ENCODE results near the gene MTHFD2. TPM values are rescaled to one million over a fixed set of nuclear protein-coding genes. Genes with fewer than 3 reads are reported as not detected.

Gene MTHFD2
- polyA plus RNA-seq, 1 of the 3 experiments (the other 2 are of a cell fraction), result 68.6 TPM

GRCh38 chr2:74222300-74222650 is 23.9 kb downstream of the MTHFD2 start:
- Histone ChIP-seq H2AFZ (ENCODE audit: low read depth) (no peak overlapping the region), H3K9me3 (no peaks in the 10 kb centered on the region), H3F3A (replicated peaks; ENCODE audit: insufficient read depth) (peaks cover 8% of the 10 kb centered on the region), H3K27ac (ENCODE audit: low read depth in 2 of 2, low read length in 1 of 2) (no peak overlapping the region), H3K9me2 (no peaks in the 10 kb centered on the region), H3K36me3 (replicated peaks in 1 of 2; ENCODE audit: control insufficient read depth in 1 of 2, insufficient read depth in 2 of 2, low read length in 1 of 2) (peaks cover 6 to 10% of the 10 kb centered on the region in 2 experiments), H3K9ac (no peak overlapping the region), H3K79me2 (ENCODE audit: insufficient read depth) (no peaks in the 10 kb centered on the region), H3K4me2 (no peak overlapping the region), H4K20me1 (ENCODE audit: insufficient read depth) (no peaks in the 10 kb centered on the region), H3K4me3 (ENCODE audit: low read depth in 2 of 2, low read length in 1 of 2) (no peak overlapping the region), H3K27me3 (ENCODE audit: insufficient read depth) (no peaks in the 10 kb centered on the region), H3K4me1 (ENCODE audit: control insufficient read depth in 1 of 2, insufficient read depth in 2 of 2, low read depth in 1 of 2, low read length in 1 of 2) (no peaks in the 10 kb centered on the region; a peak in 1 of 4 replicates)
- no peak for DNase-seq
- ChIA-PET POLR2A (no interaction called here), CTCF (interaction anchor here (1.0 to 1.1 kb wide), 2 partner anchors 27 to 74 kb away, joined by 3 read pairs; partner anchors contain the start of gene BOLA3)
- 93% methylated on average over 6 of the region's 6 CpGs for WGBS (ENCODE audit: low lambda C conversion rate)
- no peak for TF ChIP-seq YY1 (IDR thresholded peaks at IDR 0.05; ENCODE audit: low read depth)
- TF ChIP-seq, protein P1, sequence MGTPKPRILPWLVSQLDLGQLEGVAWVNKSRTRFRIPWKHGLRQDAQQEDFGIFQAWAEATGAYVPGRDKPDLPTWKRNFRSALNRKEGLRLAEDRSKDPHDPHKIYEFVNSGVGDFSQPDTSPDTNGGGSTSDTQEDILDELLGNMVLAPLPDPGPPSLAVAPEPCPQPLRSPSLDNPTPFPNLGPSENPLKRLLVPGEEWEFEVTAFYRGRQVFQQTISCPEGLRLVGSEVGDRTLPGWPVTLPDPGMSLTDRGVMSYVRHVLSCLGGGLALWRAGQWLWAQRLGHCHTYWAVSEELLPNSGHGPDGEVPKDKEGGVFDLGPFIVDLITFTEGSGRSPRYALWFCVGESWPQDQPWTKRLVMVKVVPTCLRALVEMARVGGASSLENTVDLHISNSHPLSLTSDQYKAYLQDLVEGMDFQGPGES (IDR thresholded peaks at IDR 0.05; ENCODE audit: low read depth, low read length), result no peak
- no peak; the same call in 1 of the 2 replicates for TF ChIP-seq POLR2AphosphoS5 (IDR thresholded peaks at IDR 0.05; ENCODE audit: low read depth, low read length)
- no peak for TF ChIP-seq USF2 (IDR thresholded peaks at IDR 0.05; ENCODE audit: borderline replicate concordance, low read depth, low read length)
- TF ChIP-seq FOXJ3 (CRISPR knock-in tag; IDR thresholded peaks at IDR 0.05), result no peak
- TF ChIP-seq FOSL2 (IDR thresholded peaks at IDR 0.05; ENCODE audit: borderline replicate concordance, low read depth), result no peak
- no peak for TF ChIP-seq NFIC (IDR thresholded peaks at IDR 0.05; ENCODE audit: borderline replicate concordance)
- TF ChIP-seq, protein P2, sequence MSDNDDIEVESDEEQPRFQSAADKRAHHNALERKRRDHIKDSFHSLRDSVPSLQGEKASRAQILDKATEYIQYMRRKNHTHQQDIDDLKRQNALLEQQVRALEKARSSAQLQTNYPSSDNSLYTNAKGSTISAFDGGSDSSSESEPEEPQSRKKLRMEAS (IDR thresholded peaks at IDR 0.05; ENCODE audit: low read depth), result no peak
- TF ChIP-seq PBX3 (IDR thresholded peaks at IDR 0.05), result no peak
- TF ChIP-seq RCOR1 (IDR thresholded peaks at IDR 0.05; ENCODE audit: low read length), result no peak

DNA sequence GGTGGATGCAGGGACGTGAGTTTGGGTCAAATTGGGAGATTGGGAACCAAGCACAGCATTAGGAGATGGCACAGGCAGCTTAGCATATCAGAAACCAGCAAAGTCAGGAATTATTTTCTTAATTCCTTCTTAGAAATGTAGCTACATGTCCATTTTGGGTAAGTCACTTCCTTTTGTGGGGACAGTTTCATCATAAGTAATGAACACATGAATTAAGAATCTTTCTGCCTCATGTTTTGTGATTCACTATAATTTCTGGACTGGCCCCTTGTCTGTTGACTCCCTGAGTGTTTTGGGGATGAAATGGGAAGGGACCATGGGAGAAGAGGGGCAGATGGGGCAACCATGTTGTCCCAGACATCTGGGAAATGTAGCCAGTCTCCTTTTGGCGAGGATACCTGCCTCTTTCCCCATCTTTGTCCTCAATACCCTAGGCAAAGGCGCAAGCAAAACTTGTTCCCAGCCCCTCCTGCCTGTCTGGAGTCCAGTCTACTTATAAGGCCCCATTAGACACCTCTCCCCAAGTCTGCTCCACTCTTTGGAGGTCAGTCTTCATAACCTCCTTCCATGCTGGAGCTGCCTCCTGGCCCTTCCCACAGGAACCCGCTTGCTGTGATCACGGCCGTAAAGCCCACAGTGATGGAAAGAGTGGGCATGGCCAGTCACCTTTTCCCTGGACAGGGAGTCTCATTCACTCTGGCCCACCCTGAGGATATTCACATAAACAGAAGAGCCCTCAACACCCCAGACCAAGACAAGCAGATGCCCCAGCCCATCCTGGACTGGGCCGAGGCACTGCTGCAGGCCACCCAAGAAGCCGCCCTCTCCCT is 25.7 kb downstream of the MTHFD2 start:
- WGBS (ENCODE audit: low lambda C conversion rate), result over 99% methylated on average over 8 of the region's 8 CpGs
- H3K9me3 ChIP-seq, result no peaks in the 10 kb centered on the region
- no peak for DNase-seq
- no peak overlapping the region for H3K4me3 ChIP-seq (ENCODE audit: low read depth in 2 of 2, low read length in 1 of 2)
- peaks cover 8% of the 10 kb centered on the region for H3F3A ChIP-seq (replicated peaks; ENCODE audit: insufficient read depth)
- no peak overlapping the region for H3K4me2 ChIP-seq
- POLR2A ChIA-PET, result no interaction called here
- H3K9me2 ChIP-seq, result no peaks in the 10 kb centered on the region
- H3K27ac ChIP-seq (ENCODE audit: low read depth in 2 of 2, low read length in 1 of 2), result no peak overlapping the region
- no peak overlapping the region for H2AFZ ChIP-seq (ENCODE audit: low read depth)
- H3K4me1 ChIP-seq (ENCODE audit: control insufficient read depth in 1 of 2, insufficient read depth in 2 of 2, low read depth in 1 of 2, low read length in 1 of 2), result no peaks in the 10 kb centered on the region; a peak in 1 of 4 replicates
- H3K79me2 ChIP-seq (ENCODE audit: insufficient read depth), result no peaks in the 10 kb centered on the region
- H4K20me1 ChIP-seq (ENCODE audit: insufficient read depth), result no peaks in the 10 kb centered on the region
- no peaks in the 10 kb centered on the region for H3K27me3 ChIP-seq (ENCODE audit: insufficient read depth)
- TF ChIP-seq RXRA (IDR thresholded peaks at IDR 0.05; ENCODE audit: borderline replicate concordance, low read depth), result no peak
- no peak for TF ChIP-seq POLR2AphosphoS5 (IDR thresholded peaks at IDR 0.05; ENCODE audit: low read depth, low read length)
- no peak for TF ChIP-seq EZH2phosphoT487 (IDR thresholded peaks at IDR 0.05; ENCODE audit: borderline replicate concordance, low read depth)
- TF ChIP-seq JUND (IDR thresholded peaks at IDR 0.05), result no peak
- no peak for TF ChIP-seq PBX3 (IDR thresholded peaks at IDR 0.05)
- TF ChIP-seq FOSL2 (IDR thresholded peaks at IDR 0.05; ENCODE audit: borderline replicate concordance, low read depth), result no peak
- TF ChIP-seq GABPA (IDR thresholded peaks at IDR 0.05; ENCODE audit: low read depth), result no peak
- CTCF ChIA-PET, result interaction anchor here (1.4 kb wide), 1 partner anchor 111 kb away, joined by 3 read pairs; no protein-coding TSS in a partner anchor
- no peak overlapping the region for H3K9ac ChIP-seq
- no peaks in the 10 kb centered on the region for H3K36me3 ChIP-seq (replicated peaks in 1 of 2; ENCODE audit: control insufficient read depth in 1 of 2, insufficient read depth in 2 of 2, low read length in 1 of 2)
